Transverse colon (tissue), 4 donors: ENCODE data around the gene ALKBH5. TPM values are rescaled to one million over a fixed set of nuclear protein-coding genes. Genes with fewer than 3 reads are reported as not detected.
"Not testable (repeated sequence)": the region's sequence is repeated elsewhere in the genome, so short reads cannot be mapped to it uniquely, and the experiment has no call there.

Source experiments
- DNase-seq: peaks from one replicate; pipeline ENCODE4 v3.0.0-alpha.2; 2019
- H3K27ac ChIP-seq, 4 donors: fragments of 200-600 bp; sonication (generic); 2 replicates each; pipeline ENCODE4 v1.5.1; 2016 to 2018; ENCODE audit warnings: inconsistent platforms in 4 of 4
- H3K27me3 ChIP-seq: fragments of 200-600 bp; sonication (generic); 2 replicates; pipeline ENCODE4 v1.5.1; 2017; ENCODE audit warnings: inconsistent platforms
- H3K36me3 ChIP-seq, 4 donors: fragments of 200-600 bp; sonication (generic); 2 replicates each; pipeline ENCODE4 v1.5.1; 2017 to 2019; ENCODE audit warnings: inconsistent platforms in 4 of 4
- H3K4me1 ChIP-seq, 4 donors: fragments of 200-600 bp; sonication (generic); 2 replicates each; pipeline ENCODE4 v1.5.1; 2017 to 2020; ENCODE audit warnings: inconsistent platforms in 4 of 4
- H3K4me3 ChIP-seq, 4 donors: fragments of 200-600 bp; sonication (generic); 1 replicate in 1 of 4; 2 replicates in 3 of 4; pipeline versions ENCODE4 v1.5.1 to v1.6.1; 2017 to 2019; ENCODE audit warnings: inconsistent platforms in 4 of 4
- H3K9me3 ChIP-seq, 2 donors: fragments of 200-600 bp; sonication (generic); 2 replicates each; pipeline ENCODE4 v1.5.1; 2017 to 2019; ENCODE audit warnings: inconsistent platforms in 2 of 2
- EP300 ChIP-seq: sonication (generic); formaldehyde crosslinking; IDR thresholded peaks from one replicate; pipeline ENCODE4 v1.6.1; 2017; ENCODE audit warnings: antibody characterized with exemption, low read depth
- POLR2A ChIP-seq: fragments of 450-650 bp; IDR thresholded peaks from one replicate; pipeline ENCODE4 v1.6.1; 2016; ENCODE audit warnings: antibody characterized with exemption, mild to moderate bottlenecking, moderate library complexity
- POLR2AphosphoS5 ChIP-seq, 3 donors: sonication (generic); formaldehyde crosslinking; IDR thresholded peaks; one replicate each; pipeline ENCODE4 v1.6.1; 2016; ENCODE audit warnings: antibody characterized with exemption in 3 of 3
- whole genome bisulfite sequencing, 2 donors: methylation state at CpG; one replicate each; pipeline ENCODE4 v1.1.5; 2018; ENCODE audit warnings: low coverage in 1 of 2; 5-methylcytosine and 5-hydroxymethylcytosine counted together
- in situ Hi-C, 4 donors: fragments of 200-750 bp; cut with MboI; loops; one replicate each; pipeline versions ENCODE4 v1.15.0 to v1.15.1; 2017; ENCODE audit warnings: low sequenced_read_pairs in 3 of 4, low pct_ligation_motif_present in 1 of 4, low pct_unique_long_range_greater_than_20kb in 1 of 4
- intact Hi-C: fragments of 100-400 bp; cut with DNase I; formaldehyde crosslinking; loops from one replicate; pipeline ENCODE4 v1.15.1; 2023; ENCODE audit warnings: low total_unique reads
- total RNA-seq, 4 donors: library from RNA; depleted of rRNA; stranded (reverse); fragments of >200 nt; gene quantifications; one replicate each; pipeline ENCODE4 v1.1.0, GENCODE V29; 2016
- TF ChIP-seq, protein P1 (sequence below), 5 experiments: fragments of 200-600 bp in 3 of 5; fragments of 450-650 bp in 2 of 5; sonication (generic) in 3 of 5; IDR thresholded peaks; 1 replicate in 2 of 5; 2 replicates in 3 of 5; pipeline ENCODE4 v1.5.1; 2016 to 2017; ENCODE audit warnings: antibody characterized with exemption in 5 of 5, inconsistent platforms in 3 of 5, mild to moderate bottlenecking in 2 of 5, moderate library complexity in 1 of 5

Gene ALKBH5
- total RNA-seq, 4 donors from 2014 or later, result 69.2 to 109 (median 88.4) TPM

DNA sequence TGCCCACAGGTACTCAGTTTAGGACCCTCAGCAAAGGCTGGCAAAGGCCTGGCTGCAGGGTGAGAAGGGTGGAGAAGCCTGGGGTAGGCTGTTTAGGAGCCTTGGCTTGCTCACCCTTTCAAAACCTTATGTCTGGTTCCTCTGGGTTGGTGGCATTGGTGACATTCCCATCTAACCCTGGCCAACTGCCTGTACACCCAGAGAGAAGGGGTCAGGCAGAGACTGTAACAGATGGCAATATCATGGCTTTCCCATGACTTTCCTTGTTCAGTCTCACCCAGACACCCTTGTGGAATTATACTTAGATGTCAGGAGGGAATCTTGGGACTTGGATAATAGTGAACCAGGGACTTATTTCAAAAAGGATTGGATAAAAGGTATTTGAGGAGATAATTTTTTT lies 23.3 kb downstream of the ALKBH5 start:
- Histone ChIP-seq H3K9me3 (no peaks in the 10 kb centered on the region), H3K4me1 (no peaks in the 10 kb centered on the region), H3K4me3 (no peak overlapping the region), H3K27me3 (no peaks in the 10 kb centered on the region), H3K36me3 (peaks cover 0 to 53% (median 21%) of the 10 kb centered on the region in 4 donors), H3K27ac (no peak overlapping the region)
- TF ChIP-seq, protein P1, sequence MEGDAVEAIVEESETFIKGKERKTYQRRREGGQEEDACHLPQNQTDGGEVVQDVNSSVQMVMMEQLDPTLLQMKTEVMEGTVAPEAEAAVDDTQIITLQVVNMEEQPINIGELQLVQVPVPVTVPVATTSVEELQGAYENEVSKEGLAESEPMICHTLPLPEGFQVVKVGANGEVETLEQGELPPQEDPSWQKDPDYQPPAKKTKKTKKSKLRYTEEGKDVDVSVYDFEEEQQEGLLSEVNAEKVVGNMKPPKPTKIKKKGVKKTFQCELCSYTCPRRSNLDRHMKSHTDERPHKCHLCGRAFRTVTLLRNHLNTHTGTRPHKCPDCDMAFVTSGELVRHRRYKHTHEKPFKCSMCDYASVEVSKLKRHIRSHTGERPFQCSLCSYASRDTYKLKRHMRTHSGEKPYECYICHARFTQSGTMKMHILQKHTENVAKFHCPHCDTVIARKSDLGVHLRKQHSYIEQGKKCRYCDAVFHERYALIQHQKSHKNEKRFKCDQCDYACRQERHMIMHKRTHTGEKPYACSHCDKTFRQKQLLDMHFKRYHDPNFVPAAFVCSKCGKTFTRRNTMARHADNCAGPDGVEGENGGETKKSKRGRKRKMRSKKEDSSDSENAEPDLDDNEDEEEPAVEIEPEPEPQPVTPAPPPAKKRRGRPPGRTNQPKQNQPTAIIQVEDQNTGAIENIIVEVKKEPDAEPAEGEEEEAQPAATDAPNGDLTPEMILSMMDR (IDR thresholded peaks at IDR 0.05), result no peak
- TF ChIP-seq POLR2AphosphoS5 (IDR thresholded peaks at IDR 0.05) (no peak), POLR2A (no peak), EP300 (no peak)
- no peak for DNase-seq
- intact Hi-C loops, result loop anchor here (10.0 kb wide), 1 partner anchor 62 kb away; no protein-coding TSS in a partner anchor
- in situ Hi-C loops, result no loop called here

DNA sequence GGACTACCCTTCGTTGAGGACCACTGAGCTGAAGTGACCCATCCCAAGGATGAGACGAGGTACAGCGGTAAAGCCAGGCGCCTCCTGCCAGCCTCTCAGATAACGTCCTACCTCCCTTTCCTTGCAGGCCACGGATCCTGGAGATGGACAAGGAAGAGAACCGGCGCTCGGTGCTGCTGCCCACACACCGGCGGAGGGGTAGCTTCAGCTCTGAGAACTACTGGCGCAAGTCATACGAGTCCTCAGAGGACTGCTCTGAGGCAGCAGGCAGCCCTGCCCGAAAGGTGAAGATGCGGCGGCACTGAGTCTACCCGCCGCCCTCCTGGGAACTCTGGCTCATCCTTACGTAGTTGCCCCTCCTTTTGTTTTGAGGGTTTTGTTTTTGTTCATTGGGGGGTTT lies 24.5 kb downstream of the ALKBH5 start:
- DNase-seq, result no peak
- intact Hi-C loops (loop anchor here (10.0 kb wide), 1 partner anchor 63 kb away; no protein-coding TSS in a partner anchor), in situ Hi-C loops (no loop called here)
- whole genome bisulfite sequencing, 2 donors, result 94% methylated on average over 19 of the region's 19 CpGs; no CpG with 5 or more reads in 1 of the 2 donors
- TF ChIP-seq EP300 (no peak), POLR2AphosphoS5 (IDR thresholded peaks at IDR 0.05) (no peak), POLR2A (no peak)
- TF ChIP-seq, protein P1 (IDR thresholded peaks at IDR 0.05), result no peak
- no peaks in the 10 kb centered on the region for H3K27me3 ChIP-seq
- peaks cover 0 to 53% (median 21%) of the 10 kb centered on the region in 4 donors for H3K36me3 ChIP-seq
- no peaks in the 10 kb centered on the region for H3K9me3 ChIP-seq
- no peak overlapping the region for H3K27ac ChIP-seq
- H3K4me3 ChIP-seq, result no peak overlapping the region
- H3K4me1 ChIP-seq, result no peaks in the 10 kb centered on the region

DNA sequence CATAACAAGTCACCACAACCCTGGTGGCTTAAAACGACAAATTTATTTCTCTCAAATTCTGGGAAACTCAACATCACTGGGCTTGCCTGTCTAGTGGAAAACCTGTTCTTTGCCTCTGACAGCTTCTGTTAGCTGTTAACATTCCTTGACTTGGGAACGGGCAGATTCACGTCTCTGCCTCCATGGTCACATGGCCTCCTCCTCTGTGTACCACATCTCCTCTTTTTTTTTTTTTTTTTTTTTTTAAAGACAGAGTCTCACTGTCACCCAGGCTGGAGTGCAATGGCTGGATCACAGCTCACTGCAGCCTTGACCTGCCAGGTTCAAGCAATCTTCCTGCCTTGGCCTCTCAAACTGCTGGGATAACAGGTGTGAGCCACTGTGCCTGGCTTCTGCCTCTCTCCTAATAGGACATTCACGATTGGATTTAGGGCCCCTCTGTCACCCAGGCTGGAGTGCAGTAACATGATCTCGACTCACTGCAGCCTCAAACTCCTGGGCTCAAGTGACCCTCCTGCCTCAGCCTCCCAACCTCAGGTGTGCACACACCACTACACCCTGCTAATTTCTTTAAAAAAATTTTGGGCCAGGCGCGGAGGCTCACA lies 30.1 kb downstream of the ALKBH5 start:
- no peak for DNase-seq
- Histone ChIP-seq H3K4me3 (no peak overlapping the region), H3K9me3 (no peaks in the 10 kb centered on the region), H3K27me3 (no peaks in the 10 kb centered on the region), H3K27ac (no peak overlapping the region), H3K36me3 (peaks cover 0 to 21% (median 8%) of the 10 kb centered on the region in 4 donors), H3K4me1 (no peaks in the 10 kb centered on the region)
- in situ Hi-C loops, result loop anchor here in 2 of 4 donors (10.0 kb wide), 3 partner anchors 61 to 91 kb away; no protein-coding TSS in a partner anchor
- no peak for TF ChIP-seq EP300
- TF ChIP-seq POLR2A, result no peak
- TF ChIP-seq POLR2AphosphoS5 (IDR thresholded peaks at IDR 0.05), result no peak
- TF ChIP-seq, protein P1 (IDR thresholded peaks at IDR 0.05), result no peak
- intact Hi-C loops, result no loop called here
- WGBS, 2 donors, result 57 to 72% methylated on average over 3 to 7 of the region's 7 CpGs

DNA sequence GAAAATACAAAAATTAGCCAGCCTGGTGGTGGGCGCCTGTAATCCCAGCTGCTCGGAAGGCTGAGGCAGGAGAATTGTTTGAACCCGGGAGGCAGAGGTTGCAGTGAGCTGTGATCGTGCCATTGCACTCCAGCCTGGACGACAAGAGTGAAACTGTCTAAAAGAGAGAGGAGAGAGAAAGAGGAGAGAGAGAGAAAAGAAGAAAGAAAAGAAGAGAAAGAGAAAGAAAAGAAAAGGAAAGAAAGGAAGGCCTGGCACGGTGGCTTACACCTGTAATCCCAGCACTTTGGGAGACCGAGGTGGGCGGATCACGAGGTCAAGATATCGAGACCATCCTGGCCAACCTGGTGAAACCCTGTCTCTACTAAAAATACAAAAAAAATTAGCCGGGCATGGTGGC lies 33.3 kb downstream of the ALKBH5 start:
- DNase-seq, H3K27ac ChIP-seq, H3K4me3 ChIP-seq, intact Hi-C loops, H3K27me3 ChIP-seq, H3K4me1 ChIP-seq, H3K9me3 ChIP-seq, H3K36me3 ChIP-seq: not testable (repeated sequence)
- 86 to 87% methylated on average over 5 to 11 of the region's 11 CpGs for WGBS, 2 donors
- in situ Hi-C loops, result loop anchor here in 2 of 4 donors (10.0 kb wide), 3 partner anchors 58 to 88 kb away; no protein-coding TSS in a partner anchor
